ENCODE data around the gene GPR142. TPM values are rescaled to one million over a fixed set of nuclear protein-coding genes. Genes with fewer than 3 reads are reported as not detected.

The GPR142 gene
- total and polyA plus RNA-seq, 2 donors, result 0.23 TPM; not detected in 1

DNA sequence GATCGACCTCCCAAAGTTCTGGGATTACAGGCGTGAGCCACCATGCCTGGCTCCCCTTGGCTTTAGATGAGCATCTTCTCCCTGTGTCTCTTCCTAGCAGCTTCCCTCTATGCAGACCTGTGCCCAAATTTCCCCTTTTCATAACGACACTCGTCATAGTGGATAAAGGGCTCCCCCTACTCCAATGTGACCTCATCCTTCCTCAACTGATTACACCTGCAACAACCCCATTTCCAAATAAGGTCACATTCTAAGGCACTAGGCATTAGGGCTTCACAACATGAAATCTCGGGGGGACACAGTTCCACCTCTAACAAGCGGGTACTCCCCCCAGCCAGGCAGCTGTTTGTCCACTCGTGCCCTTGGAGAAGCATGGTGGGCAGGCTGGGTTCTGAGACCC, 31.0 kb upstream of the GPR142 start:
- Histone ChIP-seq H3K27ac (ENCODE audit: low read depth) (no peak overlapping the region), H3K36me3 (ENCODE audit: insufficient read depth) (no peaks in the 10 kb centered on the region), H3K4me3 (ENCODE audit: low read depth, low read length) (no peak overlapping the region), H3K4me1 (ENCODE audit: insufficient read depth) (no peaks in the 10 kb centered on the region)
- WGBS, result 78% methylated on average over 7 of the region's 7 CpGs
- no peak for DNase-seq (ENCODE audit: extremely low spot score)

DNA sequence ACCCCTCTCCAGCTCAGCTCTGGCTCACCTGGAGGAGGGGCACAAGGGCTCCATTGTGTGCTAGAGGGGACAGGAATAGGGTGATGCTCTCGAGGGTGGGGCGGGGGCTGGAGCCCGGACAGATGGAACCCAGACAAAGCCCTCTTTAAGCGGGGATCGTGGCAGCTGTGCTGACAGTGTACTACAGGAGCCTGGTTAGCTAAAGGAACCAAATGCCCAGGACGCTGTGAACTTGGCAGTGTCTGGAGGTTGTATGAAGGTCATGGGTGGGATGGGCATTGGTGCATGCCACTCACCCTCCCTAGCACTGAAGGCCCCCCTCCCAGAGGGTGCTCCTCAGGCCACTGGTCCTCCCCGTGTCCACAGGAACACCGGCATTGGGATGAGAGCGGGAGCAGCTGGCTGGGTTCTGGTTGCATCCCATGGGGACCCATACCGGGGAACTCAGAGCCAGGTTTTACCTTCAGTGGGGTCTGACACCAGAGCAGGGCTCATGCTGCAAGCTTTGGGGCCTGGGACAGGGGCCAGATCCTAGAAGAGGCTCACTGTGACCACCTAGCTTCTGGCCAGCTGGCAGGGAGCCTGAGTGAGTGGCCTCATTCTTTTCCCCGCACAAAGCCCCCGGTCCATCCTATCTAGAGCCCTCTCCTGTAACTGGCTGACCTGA, 29.3 kb upstream of the GPR142 start:
- H3K27ac ChIP-seq (ENCODE audit: low read depth), result no peak overlapping the region
- WGBS, result 59% methylated on average over 12 of the region's 12 CpGs
- no peaks in the 10 kb centered on the region for H3K4me1 ChIP-seq (ENCODE audit: insufficient read depth)
- H3K36me3 ChIP-seq (ENCODE audit: insufficient read depth), result no peaks in the 10 kb centered on the region
- no peak overlapping the region for H3K4me3 ChIP-seq (ENCODE audit: low read depth, low read length)
- no peak for DNase-seq (ENCODE audit: extremely low spot score)

DNA sequence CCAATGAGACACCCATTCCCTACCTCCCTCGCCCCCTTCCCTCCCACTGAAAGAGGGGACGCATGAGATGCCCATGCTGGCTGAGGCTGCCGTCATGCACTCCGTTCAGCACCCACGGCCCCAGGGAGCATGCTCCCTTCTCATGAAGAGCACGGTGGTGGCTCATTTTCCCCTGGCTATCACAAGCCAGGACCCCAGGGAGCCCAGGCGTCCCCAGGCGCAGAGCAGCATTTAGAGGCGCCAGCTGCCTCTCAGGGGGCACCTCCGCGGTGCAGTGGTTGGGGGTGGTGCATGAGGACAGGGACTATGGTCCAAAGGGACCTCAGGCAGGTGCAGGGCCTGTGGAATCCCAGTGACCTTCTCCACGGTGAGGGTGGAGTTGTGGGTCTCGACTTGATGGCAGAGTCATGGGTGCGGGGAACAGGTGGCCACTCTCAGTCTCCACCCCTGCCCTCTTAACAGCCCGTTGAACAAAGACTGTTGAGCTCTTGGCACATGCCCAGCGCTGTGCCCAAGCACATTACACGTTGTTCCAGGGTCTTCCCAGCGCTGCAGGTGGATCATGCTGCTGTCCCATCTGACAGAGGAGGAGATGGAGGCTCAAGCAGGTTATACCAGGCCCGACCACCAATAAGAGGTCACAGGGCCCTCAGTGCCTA, 27.6 kb upstream of the GPR142 start:
- no peaks in the 10 kb centered on the region for H3K36me3 ChIP-seq (ENCODE audit: insufficient read depth)
- H3K27ac ChIP-seq (ENCODE audit: low read depth), result no peak overlapping the region
- no peak for DNase-seq (ENCODE audit: extremely low spot score)
- H3K4me1 ChIP-seq (ENCODE audit: insufficient read depth), result no peaks in the 10 kb centered on the region
- H3K4me3 ChIP-seq (ENCODE audit: low read depth, low read length), result no peak overlapping the region
- 83% methylated on average over 19 of the region's 19 CpGs for WGBS

DNA sequence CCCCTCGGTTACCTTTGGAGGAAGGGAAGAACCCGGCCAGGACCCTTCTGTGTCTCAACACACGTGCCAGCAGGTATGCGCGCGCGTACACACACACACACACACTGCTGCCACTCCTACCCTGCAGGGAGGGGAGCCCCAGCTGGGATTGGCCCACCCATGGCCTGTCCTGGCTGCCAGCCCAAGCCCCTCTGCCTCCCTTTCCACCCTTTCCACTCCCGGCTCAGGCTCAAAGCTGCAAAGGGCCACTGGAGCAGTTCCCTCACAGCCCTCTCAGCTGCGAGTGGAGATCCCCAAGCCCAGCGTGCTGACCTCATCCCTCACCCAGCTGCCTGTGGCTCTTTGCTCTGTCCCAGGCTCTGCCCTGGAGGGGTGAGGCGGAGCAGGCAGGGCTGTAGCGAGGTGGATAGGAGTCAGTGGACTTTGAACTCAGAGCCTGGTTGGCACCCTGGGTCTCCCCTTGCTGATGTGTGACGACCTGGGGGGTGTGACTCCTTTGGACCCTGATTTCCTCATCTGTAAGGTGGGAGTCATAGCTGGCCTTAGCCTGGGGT, 26.8 kb upstream of the GPR142 start:
- Histone ChIP-seq H3K4me3 (ENCODE audit: low read depth, low read length) (no peak overlapping the region), H3K36me3 (ENCODE audit: insufficient read depth) (no peaks in the 10 kb centered on the region), H3K4me1 (ENCODE audit: insufficient read depth) (no peaks in the 10 kb centered on the region), H3K27ac (ENCODE audit: low read depth) (no peak overlapping the region)
- no peak for DNase-seq (ENCODE audit: extremely low spot score)
- WGBS, result 60% methylated on average over 13 of the region's 13 CpGs

DNA sequence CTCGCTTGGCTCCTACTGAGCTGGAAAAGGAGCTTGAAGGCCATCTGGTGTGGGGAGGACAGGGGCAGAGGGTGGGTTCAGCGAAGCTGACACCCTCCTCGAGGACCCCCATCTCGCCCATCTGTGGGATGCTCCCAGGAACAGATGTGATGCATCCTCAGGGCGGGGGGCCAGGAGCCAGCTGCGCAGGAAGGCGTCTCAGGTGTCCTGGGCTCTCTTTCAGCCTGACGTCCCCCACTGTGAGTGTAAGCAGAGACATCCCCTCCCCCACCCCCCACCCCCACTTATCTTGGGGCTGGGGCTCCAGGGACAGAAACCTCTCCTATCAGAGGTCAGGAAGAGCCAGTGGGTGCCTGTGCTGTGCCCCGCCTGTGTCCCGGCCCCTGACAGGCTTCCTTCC, 25.1 kb upstream of the GPR142 start:
- Histone ChIP-seq H3K4me3 (ENCODE audit: low read depth, low read length) (no peak overlapping the region), H3K4me1 (ENCODE audit: insufficient read depth) (no peaks in the 10 kb centered on the region), H3K27ac (ENCODE audit: low read depth) (no peak overlapping the region), H3K36me3 (ENCODE audit: insufficient read depth) (no peaks in the 10 kb centered on the region)
- 77% methylated on average over 10 of the region's 10 CpGs for WGBS
- no peak for DNase-seq (ENCODE audit: extremely low spot score)

DNA sequence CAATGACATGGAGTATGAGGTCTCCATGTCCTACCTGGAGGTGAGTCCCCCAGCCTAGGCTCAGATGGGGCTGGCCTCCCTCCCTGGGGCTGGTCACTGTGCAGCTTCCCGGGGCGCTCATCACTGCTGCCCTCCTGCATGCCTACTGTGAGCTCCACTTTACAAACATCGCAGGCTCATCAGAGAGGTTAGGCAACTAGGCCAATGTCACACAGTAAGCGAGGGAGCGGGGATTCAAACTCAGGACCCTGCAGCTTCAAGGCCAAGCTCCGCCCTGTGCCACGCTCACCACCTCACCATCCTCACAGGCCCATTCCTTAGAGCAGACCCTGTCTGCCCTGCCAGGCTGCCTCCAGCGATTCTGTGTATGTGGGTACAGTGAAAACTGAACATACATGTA, 24.2 kb upstream of the GPR142 start:
- no peak for DNase-seq (ENCODE audit: extremely low spot score)
- Histone ChIP-seq H3K4me3 (ENCODE audit: low read depth, low read length) (no peak overlapping the region), H3K36me3 (ENCODE audit: insufficient read depth) (no peaks in the 10 kb centered on the region), H3K4me1 (ENCODE audit: insufficient read depth) (no peaks in the 10 kb centered on the region), H3K27ac (ENCODE audit: low read depth) (no peak overlapping the region)
- 81% methylated on average over 8 of the region's 8 CpGs for WGBS

DNA sequence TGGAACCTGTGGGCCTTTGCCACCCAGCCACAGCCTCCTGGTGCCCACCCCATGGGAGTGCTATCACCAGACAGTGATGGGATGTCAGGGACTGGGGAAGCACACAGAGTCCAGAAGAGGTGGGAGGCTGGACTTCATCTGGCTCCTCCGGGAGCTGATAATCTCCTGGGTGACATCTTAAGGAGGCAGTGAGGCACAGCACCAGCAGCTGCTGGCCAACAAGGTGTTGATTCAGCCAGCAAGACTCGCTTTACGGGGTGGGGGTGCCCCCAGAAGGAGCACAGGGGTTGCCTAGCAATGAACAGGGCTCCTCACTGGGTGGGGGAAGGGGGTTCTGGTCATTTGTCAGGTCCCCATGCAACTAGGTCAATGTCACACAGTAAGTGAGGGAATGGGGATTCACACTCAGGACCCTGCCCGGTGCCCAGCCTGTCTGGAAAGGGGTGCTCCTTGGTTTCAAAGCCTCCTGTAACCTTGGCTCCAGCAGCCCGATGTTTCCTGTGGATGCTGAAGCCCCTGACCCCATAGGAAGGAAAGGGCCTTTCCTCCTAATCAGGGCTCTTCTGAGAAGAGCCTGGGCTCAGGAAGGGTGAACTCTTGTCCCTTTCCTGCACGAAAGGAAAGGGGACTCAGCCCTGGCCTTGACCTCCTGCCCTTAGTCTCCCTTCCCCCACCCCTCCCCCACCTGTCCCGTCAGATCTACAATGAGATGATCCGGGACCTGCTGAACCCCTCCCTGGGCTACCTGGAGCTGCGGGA, 23.6 kb upstream of the GPR142 start:
- WGBS, result 52% methylated on average over 9 of the region's 9 CpGs
- Histone ChIP-seq H3K4me1 (ENCODE audit: insufficient read depth) (no peaks in the 10 kb centered on the region), H3K27ac (ENCODE audit: low read depth) (no peak overlapping the region), H3K36me3 (ENCODE audit: insufficient read depth) (no peaks in the 10 kb centered on the region), H3K4me3 (ENCODE audit: low read depth, low read length) (no peak overlapping the region)
- no peak for DNase-seq (ENCODE audit: extremely low spot score)

DNA sequence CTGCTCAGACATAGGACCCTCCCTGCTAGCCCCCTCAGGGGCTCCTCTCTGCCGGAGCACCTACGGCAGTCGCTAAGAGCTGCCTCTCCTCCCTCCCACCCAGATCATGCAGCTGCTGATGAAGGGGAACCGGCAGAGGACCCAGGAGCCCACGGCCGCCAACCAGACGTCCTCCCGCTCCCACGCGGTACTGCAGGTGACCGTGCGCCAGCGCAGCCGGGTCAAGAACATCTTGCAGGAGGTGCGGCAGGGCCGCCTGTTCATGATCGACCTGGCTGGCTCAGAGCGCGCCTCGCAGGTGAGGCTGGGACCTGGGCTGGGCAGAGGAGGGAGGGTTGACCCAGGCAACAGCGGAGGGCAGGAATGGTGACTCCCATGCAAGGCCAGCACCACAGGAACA, 22.6 kb upstream of the GPR142 start:
- Histone ChIP-seq H3K27ac (ENCODE audit: low read depth) (no peak overlapping the region), H3K36me3 (ENCODE audit: insufficient read depth) (no peaks in the 10 kb centered on the region), H3K4me3 (ENCODE audit: low read depth, low read length) (no peak overlapping the region), H3K4me1 (ENCODE audit: insufficient read depth) (no peaks in the 10 kb centered on the region)
- no peak for DNase-seq (ENCODE audit: extremely low spot score)
- 79% methylated on average over 21 of the region's 21 CpGs for WGBS

DNA sequence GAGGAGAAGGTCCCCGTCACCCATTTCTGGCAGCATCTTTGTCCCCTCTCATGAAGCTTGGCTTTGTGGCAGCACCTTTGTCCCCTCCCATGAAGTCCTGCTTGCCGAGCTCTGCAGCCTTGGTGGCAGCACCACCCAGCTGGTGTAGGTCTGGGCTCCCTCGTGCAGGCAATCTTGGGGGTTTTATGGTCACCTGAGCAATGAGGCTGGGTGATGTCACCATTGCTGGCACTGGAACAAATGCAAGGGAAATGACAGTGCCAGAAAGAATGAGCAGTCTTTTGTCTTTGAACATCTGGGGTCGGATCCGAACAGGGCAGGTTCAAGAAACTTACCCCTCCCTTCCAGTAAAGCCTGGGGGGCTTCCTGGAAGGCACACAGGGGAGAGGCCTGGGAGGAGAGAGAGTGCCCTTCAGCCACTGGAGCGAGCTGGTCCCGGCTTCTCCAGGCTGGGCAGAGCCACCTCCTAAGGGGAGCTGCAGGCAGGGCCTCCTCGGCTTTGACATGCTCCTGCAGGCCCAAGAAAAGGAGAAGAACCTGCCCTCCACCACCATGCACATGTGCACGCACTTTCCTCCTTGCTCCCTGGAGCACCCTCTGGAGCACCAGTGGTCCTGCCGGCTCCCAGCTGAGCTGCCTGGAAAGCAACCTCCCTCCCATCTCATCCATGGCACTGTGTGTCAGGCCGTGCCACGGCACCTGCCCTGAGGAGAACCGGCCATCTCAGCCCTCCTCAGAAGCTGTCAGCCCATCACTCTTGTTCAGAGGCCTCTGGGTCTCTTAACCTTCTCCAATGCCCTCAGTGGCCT, 21.7 kb upstream of the GPR142 start:
- no peak overlapping the region for H3K4me3 ChIP-seq (ENCODE audit: low read depth, low read length)
- no peaks in the 10 kb centered on the region for H3K36me3 ChIP-seq (ENCODE audit: insufficient read depth)
- no peak for DNase-seq (ENCODE audit: extremely low spot score)
- H3K4me1 ChIP-seq (ENCODE audit: insufficient read depth), result no peaks in the 10 kb centered on the region
- WGBS, result 70% methylated on average over 13 of the region's 13 CpGs
- no peak overlapping the region for H3K27ac ChIP-seq (ENCODE audit: low read depth)

DNA sequence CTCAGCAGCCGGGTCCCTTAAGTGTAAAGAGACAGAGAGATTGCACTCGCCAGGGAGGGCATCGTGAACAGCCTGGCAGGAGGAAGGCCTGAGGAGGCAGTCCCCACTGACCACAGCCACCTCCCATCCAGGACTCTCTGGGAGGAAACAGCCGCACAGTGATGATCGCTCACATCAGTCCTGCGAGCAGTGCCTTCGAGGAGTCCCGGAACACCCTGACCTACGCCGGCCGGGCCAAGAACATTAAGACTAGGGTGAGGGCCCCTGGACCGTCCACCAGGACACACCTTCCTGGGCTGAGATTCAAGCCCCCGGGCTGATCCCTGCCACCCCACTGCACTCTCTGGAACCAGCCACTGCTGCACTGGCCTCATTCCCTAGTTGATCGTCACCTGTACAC, 19.7 kb upstream of the GPR142 start:
- Histone ChIP-seq H3K4me3 (ENCODE audit: low read depth, low read length) (no peak overlapping the region), H3K27ac (ENCODE audit: low read depth) (no peak overlapping the region), H3K36me3 (ENCODE audit: insufficient read depth) (no peaks in the 10 kb centered on the region), H3K4me1 (ENCODE audit: insufficient read depth) (no peaks in the 10 kb centered on the region)
- DNase-seq (ENCODE audit: extremely low spot score), result no peak
- WGBS, result 81% methylated on average over 14 of the region's 14 CpGs

DNA sequence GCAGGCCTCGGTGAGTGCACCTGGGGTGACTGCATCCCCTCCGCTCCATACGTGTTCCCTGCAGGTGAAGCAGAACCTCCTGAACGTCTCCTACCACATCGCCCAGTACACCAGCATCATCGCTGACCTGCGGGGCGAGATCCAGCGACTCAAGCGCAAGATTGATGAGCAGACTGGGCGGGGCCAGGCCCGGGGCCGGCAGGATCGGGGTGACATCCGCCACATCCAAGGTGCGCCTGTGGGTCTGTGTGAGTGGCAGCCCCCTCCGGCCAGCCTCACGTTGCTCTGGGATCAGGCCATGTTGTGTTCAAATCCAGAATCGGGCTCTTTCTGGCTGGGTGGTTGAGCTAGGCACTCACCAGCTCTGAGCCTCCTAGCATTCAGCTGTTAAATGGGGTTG, 18.2 kb upstream of the GPR142 start:
- WGBS, result 76% methylated on average over 19 of the region's 19 CpGs
- Histone ChIP-seq H3K36me3 (ENCODE audit: insufficient read depth) (no peaks in the 10 kb centered on the region), H3K27ac (ENCODE audit: low read depth) (no peak overlapping the region), H3K4me3 (ENCODE audit: low read depth, low read length) (no peak overlapping the region), H3K4me1 (ENCODE audit: insufficient read depth) (no peaks in the 10 kb centered on the region)
- DNase-seq (ENCODE audit: extremely low spot score), result no peak

DNA sequence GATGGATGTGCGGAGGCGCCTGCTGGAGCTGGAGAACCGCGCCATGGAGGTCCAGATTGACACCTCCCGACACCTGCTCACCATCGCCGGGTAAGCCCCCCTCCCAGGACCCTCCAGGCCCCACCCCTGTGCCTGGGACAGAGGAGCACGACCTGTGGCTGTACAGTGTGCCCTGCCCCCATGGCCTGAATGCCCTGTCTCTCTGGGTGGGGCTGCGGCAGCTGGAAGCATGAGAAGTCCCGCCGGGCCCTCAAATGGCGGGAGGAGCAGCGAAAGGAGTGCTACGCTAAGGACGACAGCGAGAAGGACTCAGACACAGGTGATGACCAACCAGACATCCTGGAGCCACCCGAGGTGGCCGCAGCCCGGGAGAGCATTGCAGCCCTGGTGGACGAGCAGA, 16.8 kb upstream of the GPR142 start:
- DNase-seq (ENCODE audit: extremely low spot score), result no peak
- no peaks in the 10 kb centered on the region for H3K4me1 ChIP-seq (ENCODE audit: insufficient read depth)
- H3K36me3 ChIP-seq (ENCODE audit: insufficient read depth), result no peaks in the 10 kb centered on the region
- WGBS, result 80% methylated on average over 20 of the region's 20 CpGs
- H3K27ac ChIP-seq (ENCODE audit: low read depth), result no peak overlapping the region
- no peak overlapping the region for H3K4me3 ChIP-seq (ENCODE audit: low read depth, low read length)

DNA sequence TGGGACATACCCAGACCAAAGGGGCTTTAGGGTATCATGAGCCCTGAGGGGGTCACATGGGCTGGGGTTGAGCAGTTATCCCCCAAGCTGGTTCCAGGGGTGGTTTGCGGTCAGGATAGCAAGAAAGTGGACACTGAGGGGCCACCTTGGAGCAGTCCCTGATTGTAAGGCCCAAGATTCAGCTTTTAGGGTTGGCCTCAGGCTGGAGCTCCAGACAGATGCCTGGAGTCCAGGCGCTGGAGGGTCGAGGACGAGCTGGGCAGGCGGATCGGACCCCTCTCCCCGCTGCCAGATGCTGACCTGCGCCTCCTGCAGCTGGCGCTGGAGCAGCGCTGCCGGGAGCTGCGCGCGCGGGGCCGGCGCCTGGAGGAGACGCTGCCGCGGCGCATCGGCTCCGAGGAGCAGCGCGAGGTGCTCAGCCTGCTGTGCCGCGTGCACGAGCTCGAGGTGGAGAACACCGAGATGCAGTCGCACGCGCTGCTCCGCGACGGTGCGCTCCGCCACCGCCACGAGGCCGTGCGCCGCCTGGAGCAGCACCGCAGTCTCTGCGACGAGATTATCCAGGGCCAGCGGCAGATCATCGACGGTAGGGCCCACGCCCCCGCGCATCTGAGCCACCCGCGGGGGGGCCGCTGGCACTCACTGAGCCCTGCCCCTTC, 15.6 kb upstream of the GPR142 start:
- no peaks in the 10 kb centered on the region for H3K4me1 ChIP-seq (ENCODE audit: insufficient read depth)
- no peaks in the 10 kb centered on the region for H3K36me3 ChIP-seq (ENCODE audit: insufficient read depth)
- no peak overlapping the region for H3K4me3 ChIP-seq (ENCODE audit: low read depth, low read length)
- WGBS, result 5% methylated on average over 55 of the region's 55 CpGs
- no peak for DNase-seq (ENCODE audit: extremely low spot score)
- H3K27ac ChIP-seq (ENCODE audit: low read depth), result no peak overlapping the region
